Mammary epithelial cell (primary cell): ENCODE results near the gene FAM3D.

Experiments
- EZH2 ChIP-seq: IDR thresholded peaks from 2 replicates; pipeline ENCODE4 v1.6.1; 2012; ENCODE audit warnings: low read length, inconsistent platforms, borderline replicate concordance
- TF ChIP-seq, protein P1 (sequence below), 2 donors: IDR thresholded peaks in 1 of 2; conservative IDR thresholded peaks in 1 of 2; 2 replicates each; pipeline ENCODE4 v1.5.1; 2011 to 2012; ENCODE audit warnings: inconsistent platforms in 2 of 2, low read length in 2 of 2, mild to moderate bottlenecking in 2 of 2, control low read depth in 1 of 2, low read depth in 1 of 2; ENCODE audit not compliant: insufficient read depth in 1 of 2; ENCODE audit errors: extremely low read depth in 1 of 2

DNA sequence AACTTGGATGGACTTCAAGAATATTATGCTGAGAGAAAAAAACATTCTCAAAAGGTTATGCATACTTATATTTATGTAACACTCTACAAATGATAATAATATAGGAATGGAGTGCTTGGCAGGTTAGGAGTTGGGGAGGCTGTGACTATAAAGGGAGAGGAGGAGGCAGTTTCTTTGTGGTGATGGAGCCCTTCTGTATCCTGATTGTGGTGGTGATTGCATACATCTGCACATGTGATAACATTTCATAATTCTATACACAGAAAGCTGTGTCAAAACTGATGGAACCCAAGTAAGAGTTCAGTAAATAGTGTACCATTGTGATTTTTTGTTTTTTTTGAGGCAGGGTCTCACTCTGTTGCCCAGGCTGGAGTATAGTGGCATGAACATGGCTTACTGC lies 31.7 kb upstream of the FAM3D start:
- TF ChIP-seq, protein P1, sequence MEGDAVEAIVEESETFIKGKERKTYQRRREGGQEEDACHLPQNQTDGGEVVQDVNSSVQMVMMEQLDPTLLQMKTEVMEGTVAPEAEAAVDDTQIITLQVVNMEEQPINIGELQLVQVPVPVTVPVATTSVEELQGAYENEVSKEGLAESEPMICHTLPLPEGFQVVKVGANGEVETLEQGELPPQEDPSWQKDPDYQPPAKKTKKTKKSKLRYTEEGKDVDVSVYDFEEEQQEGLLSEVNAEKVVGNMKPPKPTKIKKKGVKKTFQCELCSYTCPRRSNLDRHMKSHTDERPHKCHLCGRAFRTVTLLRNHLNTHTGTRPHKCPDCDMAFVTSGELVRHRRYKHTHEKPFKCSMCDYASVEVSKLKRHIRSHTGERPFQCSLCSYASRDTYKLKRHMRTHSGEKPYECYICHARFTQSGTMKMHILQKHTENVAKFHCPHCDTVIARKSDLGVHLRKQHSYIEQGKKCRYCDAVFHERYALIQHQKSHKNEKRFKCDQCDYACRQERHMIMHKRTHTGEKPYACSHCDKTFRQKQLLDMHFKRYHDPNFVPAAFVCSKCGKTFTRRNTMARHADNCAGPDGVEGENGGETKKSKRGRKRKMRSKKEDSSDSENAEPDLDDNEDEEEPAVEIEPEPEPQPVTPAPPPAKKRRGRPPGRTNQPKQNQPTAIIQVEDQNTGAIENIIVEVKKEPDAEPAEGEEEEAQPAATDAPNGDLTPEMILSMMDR (conservative IDR thresholded peaks at IDR 0.05 in 1 of 2, IDR thresholded peaks at IDR 0.05 in 1 of 2; ENCODE audit: extremely low read depth in 1 of 2, insufficient read depth in 1 of 2, low read depth in 1 of 2, low read length in 2 of 2): no peak
- no peak for TF ChIP-seq EZH2
